Stimulated activated CD8-positive, alpha-beta memory T cell treated with anti-CD3 and anti-CD28 coated beads, Interleukin-7, amount 100 ng/mL, for 24 hours (primary cell): ENCODE data around the gene DISP2.

ENCODE experiments used
- DNase-seq: peaks from one replicate; pipeline ENCODE4 v3.0.0-alpha.2; 2020; ENCODE audit warnings: low read depth

Gene DISP2

DNA sequence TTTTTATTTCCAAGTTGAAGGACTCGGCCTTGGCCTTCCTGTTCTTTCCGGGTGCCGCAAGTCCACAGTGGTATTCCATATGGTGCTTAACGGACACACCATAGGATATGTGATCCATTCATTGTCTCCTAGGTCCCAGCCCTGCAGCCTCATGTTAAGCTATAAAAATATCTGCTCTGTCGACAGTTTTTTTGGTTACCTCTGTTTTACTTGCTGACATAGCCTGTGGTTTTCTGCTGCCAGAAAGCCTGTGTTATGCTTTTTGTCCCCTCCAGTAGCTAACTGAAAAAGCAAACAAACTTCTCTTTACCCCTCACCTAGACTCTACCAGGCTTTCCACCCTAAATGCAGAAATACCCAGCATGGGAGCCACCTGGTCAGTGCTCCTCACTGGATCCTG is 29.3 kb upstream of the DISP2 start:
- no peak for DNase-seq

DNA sequence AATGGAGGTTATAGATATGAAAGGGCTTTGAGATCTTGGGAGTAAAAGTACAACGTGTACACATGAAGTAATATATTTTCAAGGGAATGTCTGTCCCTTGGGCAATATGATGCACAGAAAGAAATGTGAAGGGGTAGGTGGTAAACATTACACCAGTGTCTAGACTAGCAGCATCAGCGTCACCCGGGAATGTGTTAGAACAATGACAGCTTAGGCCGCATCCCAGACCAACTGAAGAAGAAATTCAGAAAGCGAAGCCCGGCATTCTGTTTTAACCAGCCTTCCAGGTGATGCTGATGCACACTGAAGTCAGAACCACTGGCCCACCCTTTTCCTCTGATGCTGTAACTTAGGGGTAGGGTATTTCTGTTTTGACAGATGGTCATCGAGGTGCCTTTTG is 28.2 kb upstream of the DISP2 start:
- no peak for DNase-seq

DNA sequence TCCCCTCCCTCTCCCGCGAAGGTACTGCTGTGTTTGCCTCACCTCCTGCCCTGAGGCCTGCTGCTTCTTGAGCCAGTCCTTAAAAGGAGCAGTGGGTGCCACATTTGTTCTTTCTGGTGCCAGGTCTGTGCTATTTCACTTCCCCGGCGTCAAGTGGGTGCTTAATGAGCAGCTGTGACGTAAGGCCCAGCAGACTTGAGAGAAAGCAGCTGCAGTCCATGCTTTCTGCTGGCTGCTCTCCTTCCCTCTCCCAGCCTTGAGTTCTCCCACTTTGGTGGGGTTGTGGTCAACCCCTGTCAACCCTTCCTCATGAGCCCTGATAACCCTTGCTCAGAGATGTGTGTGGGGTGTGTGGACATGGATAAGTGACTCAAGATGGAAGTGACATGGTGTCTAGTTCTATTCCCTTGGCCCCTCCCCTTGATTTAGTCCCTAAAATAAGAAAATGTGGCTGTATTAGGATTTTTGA is 27.6 kb upstream of the DISP2 start:
- no peak for DNase-seq

DNA sequence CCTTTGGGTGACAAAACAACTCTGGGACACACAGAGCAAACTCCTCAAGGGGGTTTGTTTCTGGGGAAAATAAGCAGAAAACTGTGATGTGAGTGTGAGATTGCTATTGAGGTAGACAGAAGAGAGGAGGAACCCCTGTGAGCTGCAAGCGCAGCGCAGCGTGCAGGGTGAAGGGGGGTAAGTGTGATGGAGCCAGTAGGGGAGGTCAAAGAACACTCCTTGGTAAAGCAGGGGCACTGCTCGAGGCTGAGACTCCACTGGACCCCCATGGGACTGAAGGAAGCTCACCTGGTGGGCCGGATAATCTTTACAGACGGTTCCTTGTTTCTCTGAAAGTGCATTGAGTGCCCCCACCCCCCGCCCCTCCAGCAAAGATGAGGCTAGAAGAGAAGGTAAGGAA is 27.0 kb upstream of the DISP2 start:
- no peak for DNase-seq

DNA sequence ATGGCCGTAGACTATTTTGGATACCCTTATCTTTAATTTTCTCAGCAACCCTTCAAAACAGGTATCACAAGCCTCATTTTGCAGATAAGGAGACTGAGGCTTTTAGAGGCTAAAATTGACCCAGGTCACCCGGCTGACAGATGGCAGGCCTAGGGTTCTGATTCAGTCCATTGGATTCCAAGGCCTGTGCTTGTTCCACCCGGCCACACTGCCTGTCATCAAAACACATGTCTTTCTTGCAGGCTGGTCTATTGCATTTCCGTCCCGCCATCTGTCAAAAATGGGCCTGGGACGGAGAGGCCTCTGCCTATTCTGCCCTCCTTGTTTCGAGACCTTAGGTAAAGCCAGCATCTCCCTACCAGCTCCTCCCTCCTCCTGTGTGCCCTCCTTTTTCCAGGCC is 26.4 kb upstream of the DISP2 start:
- DNase-seq: no peak

DNA sequence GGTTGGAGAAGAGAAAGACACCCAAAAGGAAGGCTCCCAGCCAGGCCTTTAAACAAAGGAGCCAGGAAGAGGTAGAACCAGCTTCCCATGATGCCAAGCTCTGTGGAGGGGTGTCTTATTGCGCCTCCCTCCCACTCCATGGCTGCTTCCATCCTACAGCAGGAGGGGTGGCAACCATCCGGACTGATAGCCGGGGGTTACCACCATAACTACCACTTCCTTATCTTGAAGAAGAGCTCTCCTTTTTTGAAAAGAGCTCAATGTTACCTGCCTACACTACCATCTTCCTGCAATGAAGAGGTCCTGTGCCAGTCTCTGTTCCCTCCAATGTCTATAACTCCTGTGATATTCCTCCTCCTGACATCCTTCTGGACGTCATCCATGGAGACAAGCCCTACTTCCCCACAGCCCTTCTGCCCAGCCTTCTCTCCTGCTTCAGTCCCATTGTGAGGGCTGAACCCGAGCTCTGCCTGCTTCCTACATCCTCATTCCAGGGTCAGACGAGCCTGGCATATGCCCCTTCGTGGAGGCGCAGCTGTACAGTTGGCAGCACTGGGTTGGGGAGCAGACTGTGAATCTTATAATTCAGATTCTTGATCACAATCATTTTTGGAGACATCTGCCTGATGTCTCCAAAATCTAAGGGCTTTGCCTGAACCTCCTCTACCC is 25.8 kb upstream of the DISP2 start:
- no peak for DNase-seq

DNA sequence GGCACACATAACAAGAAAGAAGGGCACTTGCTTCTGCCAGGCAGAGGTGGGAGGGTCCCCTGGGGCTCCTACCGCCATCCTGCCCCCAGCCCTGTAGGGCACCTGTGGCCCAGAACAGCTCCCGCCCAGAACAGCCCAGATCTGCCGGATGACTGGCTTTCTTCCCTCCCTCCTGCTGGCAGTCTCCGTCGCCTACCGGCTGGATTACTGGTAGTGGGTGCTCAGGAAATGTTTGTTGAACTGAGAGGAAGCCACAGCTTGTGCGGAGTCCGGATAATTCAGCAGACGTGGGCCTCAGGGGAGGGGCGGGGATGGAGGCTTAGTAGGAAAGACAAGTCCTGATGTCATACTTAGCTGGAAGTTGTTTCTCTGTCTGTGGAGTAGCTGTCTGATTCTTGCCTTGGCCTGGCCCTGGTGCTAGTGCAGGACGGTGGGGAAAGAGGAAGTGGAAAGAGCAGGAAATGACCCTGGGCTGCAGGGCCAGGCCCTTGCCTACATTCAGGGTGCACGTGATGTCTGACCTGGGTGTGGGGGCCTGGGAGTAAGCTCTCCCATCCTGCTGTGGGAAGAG is 24.0 kb upstream of the DISP2 start:
- no peak for DNase-seq

DNA sequence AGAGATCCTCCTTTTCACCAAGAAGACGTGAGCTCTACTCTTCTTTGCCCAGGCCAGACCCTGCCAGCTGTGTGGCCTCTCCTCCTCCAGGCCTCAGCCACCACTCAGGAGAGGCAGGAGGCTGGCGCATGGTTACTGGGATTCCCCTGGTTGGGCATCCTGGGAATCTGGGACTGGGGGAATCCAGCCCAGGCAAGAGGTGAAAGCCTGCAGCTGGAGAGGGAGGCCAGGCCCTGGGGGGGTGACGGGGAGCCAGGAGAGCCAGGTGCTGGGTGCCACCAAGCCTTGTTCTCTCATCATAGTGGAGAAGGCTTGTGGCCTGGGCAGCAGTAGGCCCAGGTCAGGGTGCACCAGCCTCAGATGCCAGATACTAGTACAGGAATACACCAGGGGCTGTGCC is 23.5 kb upstream of the DISP2 start:
- no peak for DNase-seq

DNA sequence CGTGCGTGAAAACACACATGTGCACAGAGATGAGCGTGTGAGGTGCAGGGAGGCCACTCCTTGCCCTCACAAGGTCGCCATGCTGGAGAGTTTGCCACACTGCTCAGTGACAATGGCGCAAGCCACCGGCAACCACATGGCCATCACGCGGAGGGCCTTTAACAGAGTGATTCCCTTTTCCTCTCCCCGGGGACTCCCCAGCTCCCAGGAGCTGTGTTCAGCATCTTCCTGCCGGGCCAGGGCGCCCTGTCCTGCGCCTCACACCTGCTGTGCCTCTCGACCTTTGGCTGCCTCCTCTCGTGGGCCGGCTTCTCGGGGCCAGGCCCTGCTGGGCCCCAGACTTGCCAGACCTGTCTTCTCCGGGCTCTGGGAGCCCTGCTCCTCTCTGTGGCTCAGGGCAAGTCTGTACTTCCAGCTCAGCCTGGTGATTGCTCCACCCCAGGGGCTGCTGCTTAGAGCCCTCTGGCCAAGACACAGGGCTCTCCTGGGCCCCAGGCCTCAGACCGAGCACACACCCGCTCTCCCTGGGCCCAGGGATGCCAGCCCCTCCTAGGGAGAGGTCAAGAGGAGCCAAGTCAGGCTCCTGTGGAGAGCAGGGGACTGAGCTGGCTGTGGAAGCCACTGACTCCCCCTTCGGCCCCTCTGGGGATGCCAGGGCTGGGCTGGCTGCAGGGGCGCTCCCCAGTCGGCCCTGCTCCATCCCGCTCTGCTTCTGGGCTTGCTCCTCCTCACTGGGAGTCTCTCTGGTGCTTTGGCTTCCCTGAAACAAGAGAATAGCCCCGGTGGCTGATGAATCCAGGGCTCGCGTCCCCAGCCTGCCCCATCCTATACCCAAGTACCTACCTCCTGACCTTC is 22.9 kb upstream of the DISP2 start:
- no peak for DNase-seq

DNA sequence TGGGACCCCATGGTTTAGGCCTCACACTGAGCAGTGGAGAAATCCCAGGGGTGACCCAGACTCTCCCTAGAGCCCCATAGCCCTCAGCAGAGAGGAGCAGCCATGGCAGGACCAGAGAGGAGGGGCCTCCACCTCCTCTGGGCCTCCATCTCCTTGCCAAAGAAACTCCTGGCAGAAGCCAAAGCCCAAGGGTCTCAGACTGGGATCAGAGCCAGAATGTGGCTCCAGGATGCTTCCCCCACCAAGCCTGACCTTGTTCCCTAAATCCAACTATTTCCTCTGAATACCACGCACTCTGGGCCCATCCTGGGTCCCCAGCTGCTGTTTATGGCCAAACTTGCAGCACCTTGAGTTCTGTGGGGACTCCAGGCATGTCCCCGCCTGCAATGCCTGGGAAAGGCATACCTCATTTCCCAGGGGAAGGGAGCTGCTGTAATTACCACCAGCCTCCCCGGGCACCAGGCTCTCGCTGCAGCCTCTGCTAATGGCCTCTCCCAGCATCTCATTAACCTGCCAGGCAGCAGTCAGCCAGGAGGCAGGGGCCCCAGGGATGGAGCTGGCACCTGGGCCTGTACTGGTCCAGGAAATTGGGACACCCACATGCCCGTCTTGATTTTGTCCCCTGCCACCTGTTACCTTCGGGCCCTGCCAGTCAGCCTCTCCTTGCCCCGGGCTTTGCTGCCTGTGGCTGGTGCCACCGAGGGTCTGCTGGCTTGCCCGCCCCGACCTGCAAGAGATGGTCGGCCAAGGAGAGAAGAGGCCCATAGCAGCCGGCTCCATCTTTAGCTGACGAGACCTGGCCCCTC is 21.9 kb upstream of the DISP2 start:
- DNase-seq: no peak

DNA sequence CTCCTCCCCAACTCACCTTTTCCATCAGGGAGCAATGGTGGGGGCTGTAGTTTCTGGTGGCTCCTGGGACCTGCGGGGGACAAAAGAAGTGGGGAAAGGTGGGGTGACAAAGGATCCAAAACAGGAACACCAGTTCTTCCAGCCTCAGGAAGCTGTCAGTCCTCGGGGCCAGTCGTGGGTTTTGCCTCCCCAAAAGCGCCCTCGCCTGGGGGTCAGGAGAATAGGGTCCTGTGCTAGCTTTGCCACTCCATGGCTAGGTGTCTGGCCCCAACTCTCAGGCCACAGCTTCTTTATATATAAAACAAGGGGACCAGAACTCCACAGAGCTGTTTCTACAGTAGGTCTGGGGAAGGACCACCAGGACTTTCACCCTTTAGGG is 21.3 kb upstream of the DISP2 start:
- no peak for DNase-seq

DNA sequence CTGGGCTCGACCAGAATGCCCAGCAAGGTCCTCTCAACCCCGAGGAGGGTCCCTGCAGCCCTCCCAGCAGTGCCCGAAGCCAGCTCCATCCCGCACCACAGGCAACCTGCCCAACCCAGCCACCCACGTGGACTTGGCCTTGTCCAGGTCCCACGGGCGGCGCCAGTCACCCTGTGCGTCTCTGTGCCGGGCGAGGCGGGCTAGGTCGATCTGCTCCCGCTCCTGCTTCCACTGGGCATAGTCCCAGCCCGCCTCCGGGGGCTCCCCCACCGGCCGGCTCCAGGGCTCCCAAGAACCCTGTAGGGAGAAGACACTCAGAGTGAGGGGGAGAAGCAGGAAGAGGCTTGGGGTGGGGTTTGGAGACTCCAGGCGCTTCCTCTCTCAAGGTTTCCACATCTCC is 20.4 kb upstream of the DISP2 start:
- no peak for DNase-seq

DNA sequence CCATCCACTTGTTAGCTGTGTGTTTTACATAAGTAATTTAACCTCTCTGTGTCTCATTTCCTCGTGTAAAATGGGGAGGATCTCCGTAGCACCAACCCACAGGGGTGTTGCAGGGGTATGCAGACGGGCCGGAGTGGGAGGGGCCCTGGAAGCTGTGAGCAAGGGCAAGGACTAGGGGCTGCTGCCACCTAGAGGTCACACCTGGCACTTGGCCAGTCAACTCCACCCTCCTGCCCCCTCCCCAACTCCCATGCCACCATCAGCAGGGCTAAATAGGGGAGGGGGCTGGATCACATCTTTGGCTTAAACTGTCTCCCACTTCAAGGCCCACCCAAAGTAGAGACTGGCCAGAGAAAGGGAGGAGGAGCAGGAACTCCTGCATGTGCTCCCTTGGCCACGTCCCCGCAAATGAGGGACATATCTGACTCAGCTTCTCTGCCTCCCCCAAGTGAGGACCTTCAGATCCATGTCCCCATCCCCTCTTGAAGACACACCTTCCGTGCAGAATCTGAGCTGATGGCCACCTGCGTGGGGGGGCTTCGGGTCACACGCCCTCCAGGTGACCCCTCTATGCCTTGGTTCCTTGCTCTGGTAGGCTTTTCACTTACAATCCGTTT is 19.9 kb upstream of the DISP2 start:
- DNase-seq: peak; percentile 61

DNA sequence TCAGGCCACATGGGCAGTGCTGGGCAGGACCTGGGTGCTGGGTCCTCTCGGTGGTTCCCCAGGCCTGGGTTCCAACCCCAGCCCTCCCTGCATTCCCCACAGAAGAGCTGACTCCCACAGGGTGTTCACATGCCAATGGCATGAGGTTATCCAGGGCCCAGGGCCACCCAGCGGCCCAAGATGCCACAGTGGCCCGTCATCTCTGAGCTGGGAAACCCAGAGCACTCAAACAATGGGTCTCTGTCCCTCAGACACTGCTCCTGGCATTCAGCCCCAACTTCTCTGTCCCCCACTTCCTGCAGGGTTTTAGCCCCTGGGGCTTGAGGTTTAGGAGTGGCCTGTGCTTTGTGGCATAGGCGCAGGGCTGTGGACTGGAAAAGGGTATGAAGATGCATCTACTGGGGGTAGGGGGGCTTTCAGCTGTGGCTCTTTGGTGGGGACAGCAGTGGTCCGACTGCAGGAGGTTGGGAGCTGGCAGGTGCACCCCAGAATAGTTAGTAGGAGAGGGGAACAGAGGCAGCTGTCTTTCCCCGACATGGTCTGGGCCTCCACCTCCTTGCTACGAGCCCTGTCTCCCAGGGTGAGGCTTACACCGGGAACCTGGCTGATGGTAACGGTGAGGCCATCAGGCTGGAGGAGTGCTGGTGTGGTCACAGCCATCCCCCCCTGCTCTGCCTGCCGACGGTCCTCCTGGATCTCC is 18.9 kb upstream of the DISP2 start:
- no peak for DNase-seq

DNA sequence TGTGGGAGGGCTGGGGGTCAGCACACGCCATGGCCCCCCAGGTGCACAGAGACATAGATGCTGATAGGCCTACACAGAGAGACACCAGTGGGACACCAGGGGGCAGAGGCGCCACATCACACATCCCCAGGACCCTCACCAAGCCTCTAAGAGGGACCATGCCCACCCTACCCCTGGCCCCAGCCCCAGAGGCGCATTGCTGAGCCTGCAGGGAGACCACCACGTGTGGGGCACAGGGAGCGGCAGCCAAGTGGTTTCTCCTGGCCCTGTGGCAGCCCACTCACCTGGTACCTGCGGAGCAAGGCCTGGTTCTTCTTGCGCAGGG is 18.4 kb upstream of the DISP2 start:
- no peak for DNase-seq

DNA sequence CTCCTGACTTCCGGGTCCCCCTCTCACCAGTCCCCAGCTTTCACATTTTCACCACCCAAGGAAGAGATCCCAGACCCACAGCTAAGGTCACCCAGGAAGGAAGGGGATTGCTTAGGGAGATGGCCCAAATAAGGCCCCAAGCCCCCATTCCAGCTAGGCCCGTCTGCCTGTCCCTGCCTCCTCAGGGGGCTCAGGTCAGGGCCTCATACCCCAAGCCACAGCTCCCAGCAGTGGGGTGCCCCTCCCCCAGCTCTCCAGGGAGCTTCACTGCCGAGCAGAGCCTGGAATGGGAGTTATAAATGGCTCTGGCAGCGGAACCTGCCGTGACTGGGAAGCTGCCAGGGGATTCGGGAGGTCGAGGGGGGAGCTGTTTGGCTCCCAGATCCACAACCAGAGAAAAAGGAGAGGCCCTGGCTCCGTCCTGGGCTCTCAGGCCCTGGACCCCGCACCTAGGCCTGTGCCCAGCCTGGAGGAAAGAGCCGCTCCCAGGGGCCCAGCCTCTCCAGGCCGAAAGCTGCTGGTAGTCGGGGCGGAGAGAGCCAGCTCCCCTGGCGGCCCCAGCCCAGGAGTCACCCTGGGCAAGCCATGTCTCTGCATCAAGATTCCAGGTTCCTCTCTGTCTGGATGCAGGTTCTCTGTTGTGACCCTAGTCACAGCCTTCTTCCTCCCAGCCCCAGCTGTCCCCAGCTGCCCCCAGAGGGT is 17.8 kb upstream of the DISP2 start:
- no peak for DNase-seq

DNA sequence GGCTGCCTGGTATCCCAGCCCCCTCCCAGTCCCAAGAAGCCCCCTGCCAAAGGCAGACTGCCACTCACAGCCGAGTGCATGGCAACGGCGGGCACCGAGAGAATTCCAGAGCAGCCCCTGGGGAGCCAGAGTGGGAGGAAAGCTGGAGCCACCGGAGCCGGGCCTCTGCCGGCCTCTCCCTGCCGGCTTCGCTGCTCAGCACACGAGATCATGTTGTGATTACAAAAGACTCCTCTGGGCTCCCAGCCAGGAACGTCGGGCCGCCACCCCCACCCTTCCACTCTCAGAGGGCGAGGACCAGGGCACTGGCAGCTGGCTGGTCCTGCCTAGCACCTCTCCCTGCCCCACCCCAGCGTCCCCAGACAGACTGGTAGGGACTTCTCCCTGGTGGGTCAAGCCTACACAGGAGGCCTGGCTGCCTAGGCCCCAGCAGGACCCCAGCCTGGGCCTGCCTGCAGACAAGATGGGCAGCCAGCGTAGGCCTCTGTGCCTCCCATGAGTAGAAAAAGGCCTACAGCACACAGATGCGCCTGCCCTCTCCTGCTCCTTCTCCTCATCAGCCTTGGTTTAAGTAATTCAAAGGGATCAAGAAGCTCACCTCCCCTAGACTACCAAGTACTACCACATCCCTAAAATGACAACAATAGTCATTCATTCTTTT is 17.1 kb upstream of the DISP2 start, which contains the start of gene CCDC9B:
TSS of gene CCDC9B (minus strand) at position 200 of the 661 bp plus-strand sequence. CDS start at position 80, 120 bp downstream.
- no peak for DNase-seq

DNA sequence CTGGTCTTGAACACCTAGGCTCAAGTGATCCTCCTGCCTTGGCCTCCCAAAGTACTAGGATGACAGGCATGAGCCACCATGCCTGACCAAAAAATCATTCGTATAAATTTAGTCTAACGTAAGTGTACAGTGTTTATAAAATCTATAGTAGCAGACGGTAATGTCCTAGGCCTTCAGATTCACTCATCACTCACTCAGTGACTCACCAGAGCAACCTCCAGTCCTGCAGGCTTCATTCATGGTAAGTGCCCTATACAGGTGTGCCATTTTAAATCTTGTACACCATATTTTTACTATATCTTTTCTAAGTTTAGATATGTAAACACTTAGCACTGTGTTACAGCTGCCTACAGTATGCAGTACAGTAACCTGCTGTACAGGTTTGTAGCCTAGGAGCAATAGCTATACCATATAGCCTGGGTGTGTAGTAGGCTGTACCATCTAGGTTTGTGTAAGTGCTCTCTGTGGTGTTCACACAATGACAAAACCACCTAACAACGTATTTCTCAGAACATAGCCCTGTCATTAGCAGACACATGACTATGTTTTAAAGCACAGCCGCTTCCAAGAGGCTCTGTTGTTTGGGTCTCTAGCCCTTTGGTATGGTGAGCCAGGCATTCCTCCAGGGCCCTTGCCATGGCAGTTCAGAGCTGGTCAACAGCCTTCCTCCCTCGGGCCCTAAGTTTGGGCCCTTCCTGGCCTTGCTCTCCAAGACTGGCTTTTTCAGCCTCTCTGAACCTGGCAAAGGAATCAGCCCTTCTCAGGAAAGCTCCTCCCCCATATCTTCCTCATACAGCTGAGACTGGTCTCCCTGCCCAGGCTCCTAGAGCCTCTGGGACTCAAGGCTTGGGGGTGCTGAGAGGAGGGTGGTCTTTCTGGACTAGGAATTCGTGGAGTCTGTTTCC is 15.4 kb upstream of the DISP2 start:
- no peak for DNase-seq

DNA sequence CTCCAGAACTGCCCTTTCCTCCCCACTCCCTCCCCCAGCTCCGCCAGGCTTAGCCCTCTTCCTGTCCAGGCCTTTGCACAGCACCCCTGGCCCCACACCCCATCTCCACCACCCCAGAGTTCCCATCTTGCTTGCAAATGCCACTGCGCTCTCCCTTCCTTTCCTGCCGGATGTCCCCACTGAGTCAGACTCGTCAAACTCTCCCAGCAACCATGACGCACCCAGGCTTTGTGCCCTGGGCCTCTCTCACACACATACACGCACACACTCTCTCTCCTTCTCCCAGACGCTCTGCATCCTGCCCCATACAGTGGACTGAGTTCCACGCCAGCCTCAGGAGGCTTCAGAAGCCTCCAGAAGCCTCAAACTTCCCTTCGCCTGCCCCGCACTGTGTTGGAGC is 14.5 kb upstream of the DISP2 start:
- DNase-seq: no peak
